Renal cortical epithelial cell (primary cell): ENCODE measurements around the gene DCP2. TPM values are rescaled to one million over a fixed set of nuclear protein-coding genes. Genes with fewer than 3 reads are reported as not detected.

Source experiments
- DNase-seq: peaks from one replicate; pipeline ENCODE4 v3.0.0-alpha.2; 2011; ENCODE audit warnings: low read depth
- total RNA-seq: library from RNA; depleted of rRNA; stranded (reverse); fragments of >200 nt; gene quantifications from 2 replicates; pipeline ENCODE4 v1.2.3, GENCODE V29; 2014

Gene DCP2
- total RNA-seq, 1 donor from 2014 or later = 101 TPM

DNA sequence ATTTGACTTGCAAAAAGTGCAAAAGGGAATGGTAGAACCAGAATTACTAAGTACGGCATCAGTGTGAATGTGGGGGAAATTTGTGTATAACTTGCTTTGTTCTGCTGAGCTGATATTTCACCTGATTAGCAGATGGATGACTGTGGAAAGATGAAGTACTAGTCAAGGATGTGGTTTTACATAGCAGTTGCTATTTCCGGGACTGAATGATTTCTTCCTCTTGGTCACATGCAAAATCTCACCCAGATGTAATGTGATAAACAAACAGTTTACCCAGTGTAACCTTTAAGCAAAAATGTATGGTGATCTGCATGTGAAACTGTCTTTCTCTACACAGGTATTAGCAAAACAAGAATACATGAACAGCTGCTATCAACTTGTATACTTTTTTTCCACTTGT is 46.1 kb downstream of the DCP2 start:
- DNase-seq = peak; percentile 19

DNA sequence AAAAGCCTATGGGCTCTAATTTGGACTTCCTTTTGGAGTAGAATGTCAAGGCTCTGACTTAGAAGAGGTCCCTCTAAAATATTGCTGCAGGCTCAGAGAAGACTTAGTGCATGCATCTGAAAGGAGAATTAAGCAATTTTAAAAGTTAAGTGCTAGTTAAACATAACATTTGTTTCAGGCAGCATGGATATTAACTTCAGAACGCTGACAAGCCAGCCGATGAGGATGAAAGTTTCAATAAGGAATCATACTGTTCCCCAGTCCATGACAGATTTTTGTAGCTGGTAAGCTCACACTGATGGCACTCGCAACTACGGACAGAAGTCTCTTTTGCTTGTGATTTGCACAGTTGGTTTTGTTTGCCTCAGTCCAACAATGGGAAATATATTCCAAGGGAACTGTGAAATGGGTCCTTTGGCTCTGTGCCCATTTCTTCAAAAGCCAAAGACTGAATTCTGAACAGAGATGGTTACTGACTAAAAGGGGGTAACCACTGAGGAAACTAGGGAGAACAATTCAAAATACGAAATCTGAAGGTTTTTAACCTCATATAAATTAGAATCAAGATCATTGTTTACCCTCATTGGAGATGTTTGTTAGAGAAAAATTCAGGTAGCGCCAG is 47.6 kb downstream of the DCP2 start:
- no peak for DNase-seq

DNA sequence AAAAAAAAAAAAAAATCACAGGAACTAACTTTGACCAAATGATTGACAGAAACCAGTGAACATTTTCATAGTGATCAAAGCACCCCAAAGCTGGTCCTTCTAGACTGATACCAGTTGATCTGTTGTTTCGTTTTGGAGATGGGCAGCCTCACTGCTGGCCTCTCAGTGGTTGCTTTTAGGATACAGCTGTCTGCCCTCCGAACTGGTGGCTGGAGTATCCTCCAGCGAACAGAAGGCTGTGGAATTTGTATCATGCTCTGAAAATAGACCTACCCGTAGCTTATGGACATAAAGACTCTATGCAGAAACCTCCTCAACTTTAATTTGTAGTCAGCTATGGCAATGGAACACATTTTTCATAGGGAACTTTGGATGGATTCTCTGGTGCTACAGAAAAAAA is 49.0 kb downstream of the DCP2 start:
- DNase-seq = no peak

DNA sequence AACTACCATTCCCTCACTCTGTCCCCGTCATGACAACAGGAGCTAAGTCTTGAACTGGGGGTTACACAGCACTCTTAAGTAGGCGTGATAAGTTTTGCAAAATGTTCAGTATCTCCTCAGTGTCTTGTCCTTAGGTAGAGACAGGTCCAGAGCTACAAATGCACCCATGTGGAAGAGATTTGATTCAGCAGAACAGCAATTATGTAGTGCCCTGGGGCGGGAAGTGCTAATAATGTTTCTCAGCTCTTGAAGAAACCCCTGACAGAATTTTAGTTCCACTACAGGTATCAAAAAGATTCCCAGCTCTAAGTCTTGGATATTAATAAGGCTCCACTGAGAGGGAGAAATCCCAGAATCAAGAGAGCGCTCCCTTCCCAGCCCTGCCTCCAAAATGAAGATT is 49.6 kb downstream of the DCP2 start:
- no peak for DNase-seq

DNA sequence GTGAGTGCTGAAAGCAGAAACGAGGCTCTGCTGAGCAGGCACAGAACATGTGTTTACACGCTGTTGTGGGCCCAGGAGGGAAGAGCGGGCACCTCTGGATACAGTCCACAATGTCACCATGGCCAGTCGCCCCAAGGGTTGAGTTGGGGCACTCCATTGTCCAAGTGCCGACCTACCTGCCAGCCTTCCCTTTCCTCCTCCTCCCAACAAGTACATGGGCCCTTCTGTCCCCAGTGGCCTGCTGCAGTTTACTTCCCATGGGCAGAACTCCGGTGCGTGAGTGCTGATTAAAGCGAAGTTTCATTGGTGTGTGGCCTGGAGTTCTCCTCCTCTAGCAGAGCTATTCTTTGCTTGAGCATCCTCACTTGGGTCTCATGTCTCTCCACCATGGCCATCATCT is 50.4 kb downstream of the DCP2 start:
- no peak for DNase-seq

DNA sequence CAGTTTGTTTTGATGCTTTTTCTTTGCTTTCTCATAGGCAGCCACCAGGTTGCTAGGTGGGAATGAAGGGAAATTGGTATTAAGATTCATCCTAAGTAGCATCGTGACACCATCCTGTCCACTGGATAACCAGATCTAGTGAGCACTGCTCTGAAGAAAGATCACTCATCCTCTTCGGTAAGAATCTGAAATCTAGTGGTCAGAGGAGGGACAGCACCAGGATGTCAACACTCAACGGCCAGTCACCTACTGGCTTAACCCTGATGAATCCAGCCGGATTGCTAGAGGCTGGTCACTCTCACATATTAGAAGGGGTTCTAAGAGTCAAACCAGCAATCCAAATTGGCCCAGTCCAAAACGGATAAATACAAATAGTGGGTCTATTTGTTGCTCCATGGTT is 50.8 kb downstream of the DCP2 start:
- no peak for DNase-seq

DNA sequence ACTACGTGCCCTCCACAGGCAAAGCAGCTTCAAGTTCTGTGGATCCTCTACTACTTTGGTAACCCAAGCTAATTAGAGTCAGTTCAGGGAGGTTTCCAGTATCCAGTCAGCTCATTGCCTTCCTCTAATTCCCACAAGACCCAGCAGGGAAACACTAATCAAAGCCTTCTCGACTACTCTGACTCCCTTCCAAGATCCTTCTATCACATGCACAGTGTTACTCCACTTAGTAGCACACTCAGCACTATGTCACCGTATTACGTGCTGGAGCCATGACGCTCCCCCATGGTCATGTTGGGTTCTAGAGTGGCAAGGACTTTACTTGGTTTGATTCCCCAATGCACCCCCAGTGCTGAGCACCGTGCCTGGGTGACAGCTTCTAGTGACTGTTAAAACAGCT is 53.0 kb downstream of the DCP2 start:
- DNase-seq = no peak

DNA sequence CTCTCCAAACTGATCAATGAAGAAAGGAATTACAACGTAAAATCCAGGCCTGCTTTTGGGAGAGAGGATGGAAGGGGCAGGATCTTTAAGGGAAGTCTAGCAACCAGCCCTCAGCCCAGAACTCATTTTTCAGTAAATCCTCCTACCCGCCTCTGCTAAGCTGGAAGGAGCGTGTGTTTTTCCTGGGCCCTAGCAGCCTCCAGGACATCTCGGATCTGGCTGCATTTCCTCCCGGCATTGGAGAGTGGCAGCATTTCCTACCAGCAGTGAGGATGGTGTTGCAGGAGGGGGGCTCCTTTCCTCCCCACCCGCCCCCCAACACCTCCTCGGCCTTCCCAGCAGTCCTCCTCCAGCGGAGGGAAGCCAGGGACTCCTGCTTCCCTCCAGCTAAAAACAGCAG is 54.5 kb downstream of the DCP2 start:
- no peak for DNase-seq

DNA sequence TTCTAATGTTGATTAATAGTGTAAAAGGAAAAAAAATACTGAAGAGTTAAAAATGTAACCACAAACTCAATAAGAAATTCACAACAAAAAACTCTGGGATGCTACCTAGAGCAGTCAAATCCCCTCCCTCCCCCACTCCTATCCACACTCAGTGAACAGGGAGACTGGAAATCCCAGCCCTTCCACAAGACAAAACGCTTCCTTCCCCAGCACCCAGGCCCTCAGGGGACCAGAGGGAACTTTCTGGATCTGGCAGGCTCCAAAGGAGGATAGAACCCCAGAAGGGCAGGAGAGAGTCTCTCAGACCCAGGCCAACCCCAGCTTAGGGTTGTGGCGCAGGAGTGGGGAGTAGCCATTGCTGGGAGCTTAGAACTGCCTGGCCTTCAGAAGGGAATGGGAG is 55.0 kb downstream of the DCP2 start:
- no peak for DNase-seq

DNA sequence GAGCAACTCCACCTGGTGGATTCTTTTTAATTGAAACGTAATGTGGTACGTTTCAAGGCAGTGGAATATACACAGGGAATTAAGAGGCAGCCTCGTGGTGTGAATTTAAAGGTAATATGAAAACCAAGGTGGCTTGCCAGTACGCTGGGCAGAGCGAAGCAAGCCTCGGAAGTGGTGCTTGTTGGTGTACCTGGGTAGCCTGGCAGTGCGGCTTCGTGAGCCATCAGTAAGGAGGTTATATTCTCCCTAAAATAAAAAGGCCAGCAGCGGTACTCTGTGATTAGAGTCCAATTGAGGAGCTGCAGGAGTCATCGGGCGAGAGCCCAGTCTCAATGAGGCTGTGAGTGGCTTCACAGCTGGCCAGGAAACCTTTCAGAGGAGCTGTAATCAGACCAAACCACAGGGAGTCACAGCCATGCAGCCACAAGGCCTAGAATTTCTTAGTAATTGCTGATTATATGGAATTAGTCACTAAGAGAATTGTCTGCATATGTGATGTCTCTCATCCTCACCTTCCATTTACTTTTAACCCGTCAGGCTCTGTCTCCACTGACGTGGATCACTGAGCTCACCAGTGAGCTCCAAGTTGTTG is 57.7 kb downstream of the DCP2 start:
- DNase-seq = peak; percentile 85

DNA sequence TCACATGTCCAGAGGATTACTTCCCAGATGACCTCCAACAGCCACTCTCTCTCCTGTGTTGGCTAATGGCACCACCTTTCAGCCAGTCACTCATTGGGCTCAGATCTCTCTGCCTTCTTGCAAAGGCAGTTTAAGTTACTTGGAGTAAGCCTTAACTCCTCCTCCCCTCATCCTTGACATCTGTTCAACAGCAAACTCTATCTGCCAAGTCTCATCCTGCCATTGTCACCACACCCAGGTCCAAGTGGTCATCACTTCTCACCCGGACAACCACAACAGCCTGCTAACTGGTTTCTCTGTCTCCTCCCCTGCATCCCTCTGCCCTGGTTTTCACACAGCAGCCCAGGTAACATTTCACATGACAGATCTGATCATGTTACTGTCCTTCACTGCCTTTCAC is 58.5 kb downstream of the DCP2 start:
- DNase-seq = no peak

DNA sequence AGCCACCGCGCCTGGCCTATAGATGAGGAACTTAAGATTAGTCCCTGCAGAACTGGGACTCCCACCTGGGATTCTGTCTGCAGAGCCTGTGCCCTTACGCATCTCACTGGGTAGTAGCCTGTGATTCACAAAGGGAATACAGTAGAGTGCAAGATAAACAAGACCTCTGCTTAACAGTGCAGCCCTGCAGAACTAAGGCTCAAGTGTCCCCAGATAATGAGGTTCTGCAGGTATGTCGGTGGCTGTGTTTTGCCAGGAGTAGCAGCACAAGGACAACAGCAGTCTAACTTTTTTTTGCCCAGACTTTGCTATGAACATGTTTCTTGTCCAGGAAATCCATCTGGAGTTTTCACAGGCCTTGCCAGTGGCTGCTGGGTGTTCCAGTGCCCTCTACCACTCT is 59.7 kb downstream of the DCP2 start:
- DNase-seq = no peak

DNA sequence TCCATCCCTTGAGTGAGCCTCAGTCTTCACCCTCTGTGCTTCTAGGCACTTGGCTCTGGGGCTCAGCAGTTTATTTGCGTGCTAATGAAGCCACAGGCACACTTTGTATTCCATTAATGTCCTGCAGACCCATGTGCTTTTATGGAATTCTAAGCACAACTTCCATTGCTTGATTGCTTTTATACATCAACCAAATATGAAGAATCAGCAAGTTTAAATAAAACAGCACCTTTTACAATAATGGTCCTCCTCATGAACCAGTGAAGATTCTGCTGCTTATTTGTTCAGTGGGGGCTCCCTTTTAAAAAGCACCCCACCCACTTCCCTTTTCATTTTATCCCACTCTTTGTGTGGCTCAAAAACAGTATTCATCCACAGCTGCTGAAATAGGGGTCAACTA is 60.2 kb downstream of the DCP2 start:
- DNase-seq = no peak

DNA sequence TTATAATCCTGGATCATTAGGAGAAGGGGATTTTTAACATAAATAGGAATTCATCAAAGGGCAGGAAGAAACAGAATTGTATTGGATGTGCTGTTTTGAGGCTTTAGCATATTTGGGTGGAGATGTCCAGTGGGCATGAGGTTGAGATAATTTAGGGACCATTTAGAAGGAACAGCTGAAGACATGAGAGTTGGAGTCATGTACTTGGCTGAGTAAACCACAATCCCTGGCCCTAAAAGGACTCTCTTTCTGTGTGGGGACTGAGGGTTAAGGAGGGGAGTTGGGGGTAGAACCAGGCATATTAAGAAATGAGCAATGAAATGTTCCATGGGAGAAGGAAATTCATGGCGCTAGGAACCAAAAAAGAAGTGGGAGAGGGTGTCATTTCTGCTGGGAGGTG is 61.5 kb downstream of the DCP2 start:
- no peak for DNase-seq

DNA sequence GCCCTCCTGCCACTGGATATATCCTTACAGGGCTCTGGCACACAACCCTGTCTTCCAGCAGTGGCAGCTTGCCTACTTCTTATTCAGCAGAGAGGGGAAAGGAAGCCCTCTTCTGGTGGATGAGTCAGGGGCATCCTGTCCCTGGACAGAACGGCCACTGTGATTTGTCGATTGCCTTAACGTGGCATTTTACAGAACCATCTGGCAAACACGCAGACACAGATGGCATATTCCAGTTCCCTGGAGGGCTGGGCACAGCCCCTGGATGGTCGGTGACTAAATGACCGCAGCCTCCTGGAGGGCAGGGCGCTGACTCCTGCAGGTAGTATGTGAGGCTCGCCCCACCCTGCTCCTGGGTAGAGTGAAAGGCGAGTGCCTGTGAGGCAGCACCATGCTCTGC is 62.1 kb downstream of the DCP2 start:
- no peak for DNase-seq

DNA sequence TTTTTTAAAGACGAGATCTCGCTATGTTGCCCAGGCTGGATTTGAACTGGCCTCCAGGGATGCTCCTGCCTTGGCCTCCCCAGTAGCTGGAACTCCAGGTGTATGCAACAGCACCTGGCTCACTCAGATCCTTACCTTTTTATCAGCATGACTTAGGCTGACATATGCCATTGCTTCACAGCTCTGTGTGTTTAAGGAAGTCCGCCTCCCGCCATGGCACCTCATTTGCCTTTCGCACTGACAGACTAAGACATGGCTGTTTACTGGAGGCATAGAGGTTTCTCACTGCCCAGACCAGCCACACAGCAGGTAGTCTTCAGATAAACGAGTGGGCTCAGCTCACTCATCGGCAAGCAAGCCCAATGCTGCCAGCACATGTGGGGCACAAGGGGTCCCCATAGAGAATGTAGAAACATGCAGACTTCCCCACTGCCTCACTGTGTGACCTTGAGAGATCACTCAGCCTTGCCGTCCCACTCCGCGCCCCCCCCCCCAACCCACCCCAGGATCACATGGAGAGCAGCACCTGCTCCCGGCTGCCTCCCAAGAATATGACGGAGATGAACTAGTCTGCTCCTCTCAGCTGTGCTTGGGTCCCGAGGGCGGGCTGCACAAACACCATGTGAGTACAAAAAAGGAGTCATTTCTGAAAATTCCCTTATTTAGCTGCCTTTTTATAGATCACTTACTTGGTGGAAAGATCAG is 62.8 kb downstream of the DCP2 start:
- no peak for DNase-seq

DNA sequence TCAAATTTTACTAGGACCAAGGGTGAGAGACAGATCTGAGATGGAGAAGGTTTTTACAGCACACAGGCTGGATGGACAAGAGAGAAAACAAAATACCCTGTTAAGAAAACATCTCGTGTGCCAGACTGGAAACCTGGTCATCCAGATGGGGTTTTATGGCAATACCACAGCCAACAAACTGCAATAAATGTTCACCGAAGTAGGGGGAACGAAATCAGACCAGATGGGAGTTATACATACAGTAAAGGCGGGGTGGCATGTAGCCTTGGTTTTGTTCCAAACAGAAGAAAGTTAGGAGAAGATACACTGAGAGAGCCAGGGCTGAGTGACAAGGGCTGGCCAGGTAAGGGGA is 63.3 kb downstream of the DCP2 start:
- DNase-seq = no peak

DNA sequence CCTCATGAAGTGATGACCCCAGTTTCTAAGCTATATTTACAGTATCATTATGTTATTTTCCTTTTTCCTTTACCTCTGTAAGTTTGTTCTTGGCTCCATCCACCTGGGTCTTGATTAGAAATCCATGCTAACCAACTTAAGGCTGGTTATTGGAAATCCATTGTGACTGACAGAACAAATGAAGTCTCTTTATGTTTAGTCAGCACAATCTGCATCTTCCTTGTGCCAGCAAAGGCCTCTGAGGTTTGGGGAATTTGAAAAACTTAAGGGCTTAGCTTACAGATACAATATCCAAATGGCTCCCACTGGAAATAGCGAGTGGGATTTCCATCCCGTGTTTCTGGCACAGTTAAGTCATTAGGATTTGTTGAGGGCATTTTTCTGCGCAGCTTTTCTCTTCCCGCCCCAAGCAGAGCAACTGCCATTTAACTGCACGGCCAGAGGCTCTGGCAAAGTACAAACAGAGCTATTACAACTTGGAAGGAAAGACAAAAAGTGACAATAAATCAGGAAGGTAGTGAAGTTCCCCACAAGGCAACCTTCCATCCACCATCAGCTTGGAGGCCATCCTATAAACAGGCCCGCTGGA is 64.2 kb downstream of the DCP2 start:
- no peak for DNase-seq

DNA sequence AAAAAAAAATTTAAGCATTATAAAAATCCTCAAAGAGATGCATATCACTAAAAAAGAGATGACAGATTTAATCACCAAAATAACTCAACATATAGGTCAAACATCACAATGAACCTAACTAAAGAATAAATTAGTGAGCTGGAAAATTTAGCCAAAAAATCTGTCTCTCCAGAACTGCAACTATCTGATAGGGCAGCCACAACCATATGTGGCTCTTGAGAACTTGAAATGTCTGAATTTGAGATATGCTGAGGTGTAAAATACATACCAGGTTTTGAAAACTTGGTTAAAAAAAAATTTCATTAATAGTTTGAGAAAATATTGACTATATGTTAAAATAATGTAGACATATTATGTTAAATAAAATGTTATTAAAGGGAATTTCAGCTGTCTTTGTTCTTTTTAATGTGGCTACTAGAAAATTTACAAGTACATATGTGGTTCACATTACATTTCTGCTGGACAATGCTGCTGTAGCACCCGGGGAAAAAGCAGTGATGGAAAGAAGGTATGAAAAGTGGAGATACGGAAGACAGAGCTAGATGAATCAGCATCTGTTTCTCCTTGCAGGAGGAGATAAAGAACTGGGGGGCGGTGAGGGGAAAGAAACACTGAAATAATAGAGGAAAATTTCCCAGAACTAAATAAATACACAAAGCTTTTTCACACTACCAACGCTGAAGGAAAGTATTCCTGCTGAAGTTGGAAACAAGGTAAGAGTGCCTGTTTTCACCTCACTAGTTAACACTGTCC is 66.1 kb downstream of the DCP2 start:
- DNase-seq = no peak

DNA sequence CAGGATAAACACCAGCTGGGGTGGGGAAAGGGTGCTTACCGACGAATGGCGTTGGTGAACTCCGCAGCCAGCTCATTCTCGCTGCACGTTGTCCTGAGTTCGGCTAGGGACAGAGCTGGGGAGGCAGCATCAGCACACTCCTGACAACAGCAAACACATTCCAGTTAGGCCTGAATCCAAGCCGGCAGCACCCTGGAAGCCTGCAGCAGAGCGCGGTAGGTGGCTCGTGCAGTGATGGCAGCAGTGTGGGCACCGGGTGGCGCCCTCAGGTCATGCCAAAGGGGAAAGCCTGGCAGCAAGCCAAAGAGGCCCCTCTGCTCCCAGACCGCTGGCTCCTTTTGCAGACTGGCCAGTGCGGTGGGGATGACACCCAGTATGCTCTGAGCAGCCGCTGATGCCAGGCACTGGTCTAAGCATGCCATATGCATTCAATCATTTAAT is 66.9 kb downstream of the DCP2 start:
- DNase-seq = no peak

DNA sequence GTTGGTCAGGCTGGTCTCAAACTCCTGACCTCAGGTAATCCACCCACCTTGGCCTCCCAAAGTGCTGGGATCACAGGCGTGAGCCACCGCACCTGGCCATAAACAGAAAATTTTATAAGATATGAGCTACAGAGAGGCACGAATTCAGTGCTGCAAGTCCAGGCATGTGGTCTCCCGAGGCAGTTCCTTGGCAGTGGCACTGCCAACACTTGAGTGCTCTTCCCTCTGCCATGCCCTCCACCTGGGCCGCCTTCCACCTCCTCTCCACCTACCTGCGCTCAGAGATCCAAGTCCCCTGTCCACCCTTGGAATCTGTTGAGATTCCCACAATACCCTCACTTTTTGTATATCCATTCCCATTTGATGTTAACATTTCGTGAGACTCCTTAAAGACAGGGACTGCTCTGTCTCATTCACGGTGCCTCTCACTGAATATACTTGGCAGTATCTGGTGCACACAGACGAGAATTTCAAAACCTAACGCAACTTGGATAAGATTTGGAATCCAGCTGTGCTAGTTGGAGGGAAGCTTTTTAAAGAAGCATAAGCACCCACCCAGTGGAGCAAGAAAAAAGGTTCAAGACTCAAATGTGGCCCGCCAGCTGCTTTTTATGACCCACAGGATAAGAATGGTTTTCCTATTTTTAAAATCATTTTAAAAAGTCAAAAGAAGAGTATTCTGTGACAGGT is 68.3 kb downstream of the DCP2 start:
- no peak for DNase-seq

DNA sequence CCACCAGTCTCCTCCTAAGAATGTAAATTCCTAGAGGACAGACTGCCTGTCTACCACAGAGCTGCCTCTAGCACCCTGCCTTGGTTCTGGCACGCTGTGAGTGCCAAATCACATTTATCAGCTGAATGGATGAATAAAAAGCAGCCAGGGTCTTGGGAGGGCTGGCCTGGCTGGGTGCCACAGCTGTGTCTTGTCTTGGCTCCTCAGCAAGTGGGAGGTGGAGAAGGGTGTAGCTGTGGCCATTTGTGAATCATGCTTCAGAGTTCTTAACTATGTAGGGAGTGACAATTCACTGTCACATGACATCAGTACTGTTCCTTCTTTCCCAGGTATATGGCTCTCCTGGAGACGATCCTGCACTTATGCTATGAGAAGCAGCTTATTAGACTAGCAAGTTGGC is 70.6 kb downstream of the DCP2 start:
- peak; percentile 84 for DNase-seq
